CD4-positive, CD25-positive, alpha-beta regulatory T cell (primary cell): ENCODE data around the gene ITGAD. TPM values are rescaled to one million over a fixed set of nuclear protein-coding genes. Genes with fewer than 3 reads are reported as not detected.
A peak's percentile ranks its signal among the peaks of the same experiment; 100 is the strongest.

Experiments
- ATAC-seq, 2 donors: fragments of 150-1000 bp; cut with Tn5 transposase; one replicate each; pipeline ENCODE4 v1.10.0; 2021; ENCODE audit warnings: low read depth in 2 of 2, moderate number of reproducible peaks in 2 of 2, moderate library complexity in 1 of 2
- DNase-seq, 3 donors: peaks; one replicate each; pipeline versions ENCODE4 v3.0.0 to v3.0.0-alpha.2; 2012 to 2022; ENCODE audit warnings: mixed read lengths in 1 of 3
- H3K27ac ChIP-seq: one replicate; pipeline ENCODE4 v1.7.0; 2013; ENCODE audit warnings: mild to moderate bottlenecking, low read length; ENCODE audit not compliant: insufficient read depth, poor library complexity, severe bottlenecking
- H3K27me3 ChIP-seq: one replicate; pipeline ENCODE4 v1.7.0; 2013; ENCODE audit warnings: low read length; ENCODE audit not compliant: control insufficient read depth, insufficient read depth
- H3K36me3 ChIP-seq: one replicate; pipeline ENCODE4 v1.7.0; 2013; ENCODE audit warnings: mild to moderate bottlenecking, low read length, moderate library complexity; ENCODE audit not compliant: control insufficient read depth, insufficient read depth
- H3K4me1 ChIP-seq: 2 replicates; pipeline ENCODE4 v1.7.0; 2013; ENCODE audit warnings: mild to moderate bottlenecking, low read length; ENCODE audit not compliant: insufficient read depth, control insufficient read depth, poor library complexity, severe bottlenecking
- H3K4me3 ChIP-seq: one replicate; pipeline ENCODE4 v1.7.0; 2013; ENCODE audit warnings: low read depth, mild to moderate bottlenecking, low read length, moderate library complexity
- H3K9me3 ChIP-seq, 2 experiments: 1 replicate in 1 of 2; 2 replicates in 1 of 2; pipeline ENCODE4 v1.7.0; 2013; ENCODE audit warnings: low read length in 2 of 2, mild to moderate bottlenecking in 1 of 2, moderate library complexity in 1 of 2; ENCODE audit not compliant: control insufficient read depth in 2 of 2
- H3K27ac Mint-ChIP-seq, 3 donors: one replicate each; pipeline ENCODE4 v1.8.0; 2020 to 2022; ENCODE audit warnings: mild to moderate bottlenecking in 3 of 3, mixed read lengths in 3 of 3, moderate library complexity in 2 of 3
- H3K27me3 Mint-ChIP-seq: one replicate; pipeline ENCODE4 v1.8.0; 2022; ENCODE audit warnings: mild to moderate bottlenecking, mixed read lengths
- H3K36me3 Mint-ChIP-seq: one replicate; pipeline ENCODE4 v1.8.0; 2020; ENCODE audit warnings: mixed read lengths
- H3K4me1 Mint-ChIP-seq, 4 donors: one replicate each; pipeline ENCODE4 v1.8.0; 2020 to 2022; ENCODE audit warnings: mixed read lengths in 4 of 4, mild to moderate bottlenecking in 1 of 4
- H3K4me3 Mint-ChIP-seq, 4 donors: one replicate each; pipeline ENCODE4 v1.8.0; 2020 to 2022; ENCODE audit warnings: mild to moderate bottlenecking in 4 of 4, mixed read lengths in 4 of 4, moderate library complexity in 3 of 4
- H3K9me3 Mint-ChIP-seq, 7 donors: one replicate each; pipeline ENCODE4 v1.8.0; 2020 to 2022; ENCODE audit warnings: mixed read lengths in 7 of 7, mild to moderate bottlenecking in 3 of 7, moderate library complexity in 2 of 7
- polyA plus RNA-seq, 4 donors: library from polyadenylated mRNA; unstranded; fragments of 300-500 nt; fragmentation: Illumina TruSeq; gene quantifications; one replicate each; pipeline ENCODE4 v1.2.3, GENCODE V29; 2021
- total RNA-seq: library from RNA; stranded (reverse); gene quantifications from one replicate; pipeline ENCODE4 v1.2.3, GENCODE V29; 2022

ITGAD gene
- total and polyA plus RNA-seq, 5 donors from 2014 or later: not detected

GRCh38 chr16:31465788-31466370, 72.7 kb downstream of the ITGAD start:
- Histone ChIP-seq H3K27me3 (no peaks in the 10 kb centered on the region), H3K4me3 (no peak overlapping the region), H3K27ac (no peak overlapping the region), H3K36me3 (peaks cover 8% of the 10 kb centered on the region), H3K9me3 (no peaks in the 10 kb centered on the region), H3K4me1 (peaks cover 10% of the 10 kb centered on the region)
- Mint-ChIP-seq H3K4me3 (peak overlapping the region in 1 of 4 donors; percentile 44), H3K27me3 (no peaks in the 10 kb centered on the region), H3K4me1 (peaks cover 2 to 18% (median 10%) of the 10 kb centered on the region in 4 donors), H3K36me3 (peaks cover 20% of the 10 kb centered on the region), H3K9me3 (peaks cover 0 to 3% (median 0%) of the 10 kb centered on the region in 7 donors), H3K27ac (no peak overlapping the region)
- no peak for ATAC-seq
- no peak for DNase-seq

- no peak overlapping the region for H3K27ac Mint-ChIP-seq
Measured at GRCh38 chr16:31466381-31466841, 73.3 kb downstream of the ITGAD start.

GRCh38 chr16:31467151-31467773, 74.1 kb downstream of the ITGAD start:
- no peaks in the 10 kb centered on the region for H3K27me3 ChIP-seq
- H3K9me3 ChIP-seq: no peaks in the 10 kb centered on the region
- Mint-ChIP-seq H3K36me3 (peaks cover 20% of the 10 kb centered on the region), H3K4me3 (no peak overlapping the region), H3K4me1 (peaks cover 0 to 19% (median 8%) of the 10 kb centered on the region in 4 donors), H3K27me3 (peaks cover 4% of the 10 kb centered on the region), H3K9me3 (peaks cover 0 to 3% (median 0%) of the 10 kb centered on the region in 7 donors), H3K27ac (peak overlapping the region in 1 of 3 donors; percentile 15)
- no peak overlapping the region for H3K27ac ChIP-seq
- ATAC-seq (peak in 1 of 2 donors; percentile 11), DNase-seq (peak in 1 of 3 donors; percentile 49)
- H3K4me3 ChIP-seq: no peak overlapping the region
- peaks cover 16% of the 10 kb centered on the region for H3K4me1 ChIP-seq
- peaks cover 8% of the 10 kb centered on the region for H3K36me3 ChIP-seq

More at GRCh38 chr16:31466381-31466841, 73.3 kb downstream of the ITGAD start:
- H3K9me3 ChIP-seq: no peaks in the 10 kb centered on the region
- H3K27ac ChIP-seq: no peak overlapping the region
- H3K4me1 Mint-ChIP-seq: peaks cover 0 to 16% (median 8%) of the 10 kb centered on the region in 4 donors
- DNase-seq (no peak), ATAC-seq (no peak)
- peaks cover 4% of the 10 kb centered on the region for H3K27me3 Mint-ChIP-seq
- peaks cover 0 to 3% (median 0%) of the 10 kb centered on the region in 7 donors for H3K9me3 Mint-ChIP-seq
- no peaks in the 10 kb centered on the region for H3K27me3 ChIP-seq
- H3K36me3 Mint-ChIP-seq: peaks cover 20% of the 10 kb centered on the region
- H3K4me3 Mint-ChIP-seq: no peak overlapping the region
- no peak overlapping the region for H3K4me3 ChIP-seq
- H3K36me3 ChIP-seq: peaks cover 8% of the 10 kb centered on the region
- peaks cover 9% of the 10 kb centered on the region for H3K4me1 ChIP-seq

- Histone ChIP-seq H3K27ac (no peak overlapping the region), H3K36me3 (peaks cover 3% of the 10 kb centered on the region), H3K9me3 (no peaks in the 10 kb centered on the region), H3K27me3 (no peaks in the 10 kb centered on the region), H3K4me1 (peaks cover 22% of the 10 kb centered on the region), H3K4me3 (no peak overlapping the region)
- Mint-ChIP-seq H3K36me3 (peaks cover 20% of the 10 kb centered on the region), H3K4me3 (no peak overlapping the region), H3K27ac (no peak overlapping the region), H3K4me1 (peaks cover 0 to 22% (median 11%) of the 10 kb centered on the region in 4 donors), H3K27me3 (peaks cover 9% of the 10 kb centered on the region), H3K9me3 (peaks cover 0 to 3% (median 0%) of the 10 kb centered on the region in 7 donors)
- DNase-seq (no peak), ATAC-seq (no peak)
Measured at GRCh38 chr16:31467858-31468257, 74.7 kb downstream of the ITGAD start.

- H3K4me3 ChIP-seq: no peak overlapping the region
- peaks cover 7% of the 10 kb centered on the region for H3K36me3 Mint-ChIP-seq
- H3K36me3 ChIP-seq: no peaks in the 10 kb centered on the region
- H3K4me3 Mint-ChIP-seq: peak overlapping the region in 1 of 4 donors; percentile 43
- H3K27ac ChIP-seq: no peak overlapping the region
- peaks cover 0 to 26% (median 9%) of the 10 kb centered on the region in 4 donors for H3K4me1 Mint-ChIP-seq
- no peaks in the 10 kb centered on the region for H3K9me3 ChIP-seq
- H3K27ac Mint-ChIP-seq: no peak overlapping the region
- no peak for ATAC-seq
- DNase-seq: no peak
- H3K9me3 Mint-ChIP-seq: peaks cover 0 to 3% (median 0%) of the 10 kb centered on the region in 7 donors
- no peaks in the 10 kb centered on the region for H3K27me3 ChIP-seq
- H3K27me3 Mint-ChIP-seq: peaks cover 9% of the 10 kb centered on the region
- H3K4me1 ChIP-seq: peaks cover 23% of the 10 kb centered on the region
Measured at GRCh38 chr16:31470615-31471014, 77.5 kb downstream of the ITGAD start.

- Histone ChIP-seq H3K4me3 (no peak overlapping the region), H3K4me1 (peaks cover 30% of the 10 kb centered on the region), H3K36me3 (no peaks in the 10 kb centered on the region), H3K27ac (no peak overlapping the region), H3K9me3 (no peaks in the 10 kb centered on the region), H3K27me3 (no peaks in the 10 kb centered on the region)
- Mint-ChIP-seq H3K4me1 (peaks cover 0 to 26% (median 12%) of the 10 kb centered on the region in 4 donors), H3K4me3 (peak overlapping the region in 2 of 4 donors; percentile 61 to 84), H3K27ac (no peak overlapping the region), H3K9me3 (peaks cover 0 to 3% (median 0%) of the 10 kb centered on the region in 7 donors), H3K27me3 (peaks cover 9% of the 10 kb centered on the region), H3K36me3 (peaks cover 6% of the 10 kb centered on the region)
- ATAC-seq (no peak), DNase-seq (no peak)
Measured at GRCh38 chr16:31471241-31471874, 78.2 kb downstream of the ITGAD start.

GRCh38 chr16:31471875-31472708, 79.0 kb downstream of the ITGAD start, which contains the start of gene TGFB1I1:
Gene TGFB1I1 (plus strand): TSS chr16:31472152. CDS start chr16:31472189, 37 bp downstream.
- H3K9me3 ChIP-seq: no peaks in the 10 kb centered on the region
- H3K36me3 Mint-ChIP-seq: peaks cover 2% of the 10 kb centered on the region
- no peaks in the 10 kb centered on the region for H3K27me3 ChIP-seq
- H3K27me3 Mint-ChIP-seq: peaks cover 9% of the 10 kb centered on the region
- no peak within 1 kb of the TSS for H3K4me3 ChIP-seq
- peaks cover 30% of the 10 kb centered on the region for H3K4me1 ChIP-seq
- no peak for DNase-seq
- H3K27ac ChIP-seq: no peak within 1 kb of the TSS
- peaks cover 0 to 3% (median 0%) of the 10 kb centered on the region in 7 donors for H3K9me3 Mint-ChIP-seq
- peak within 1 kb of the TSS; percentile 72 to 97 (median 82) for H3K4me3 Mint-ChIP-seq
- H3K36me3 ChIP-seq: no peaks in the 10 kb centered on the region
- no peak for ATAC-seq
- peaks cover 0 to 27% (median 11%) of the 10 kb centered on the region in 4 donors for H3K4me1 Mint-ChIP-seq
- H3K27ac Mint-ChIP-seq: peak within 1 kb of the TSS in 1 of 3 donors; percentile 67
